ENCODE measurements around the gene VPS37B.
"Not testable (repeated sequence)": the region's sequence is repeated elsewhere in the genome, so short reads cannot be mapped to it uniquely, and the experiment has no call there.

VPS37B gene

DNA sequence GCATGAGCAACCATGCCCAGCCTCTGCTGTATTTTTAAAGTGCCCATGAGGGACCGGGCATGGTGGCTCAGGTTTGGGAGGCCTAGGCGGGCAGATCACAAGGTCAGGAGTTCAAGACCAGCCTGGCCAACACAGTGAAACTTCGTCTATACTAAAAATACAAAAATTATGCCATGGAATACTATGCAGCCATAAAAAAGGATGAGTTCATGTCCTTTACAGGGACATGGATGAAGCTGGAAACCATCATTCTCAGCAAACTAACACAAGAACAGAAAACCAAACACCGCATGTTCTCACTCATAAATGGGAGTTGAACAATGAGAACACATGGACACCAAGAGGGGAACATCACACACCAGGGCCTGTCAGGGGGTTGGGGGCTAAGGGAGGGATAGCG is 9.3 kb upstream of the VPS37B start:
- not testable (repeated sequence) for DNase-seq

- DNase-seq = no peak
Measured at GRCh38 chr12:122903693-122904034, 7.7 kb upstream of the VPS37B start.

- no peak for DNase-seq
Measured at GRCh38 chr12:122902854-122903692, 7.1 kb upstream of the VPS37B start.

- DNase-seq = no peak
Measured at GRCh38 chr12:122899887-122900286, 4.0 kb upstream of the VPS37B start.

DNA sequence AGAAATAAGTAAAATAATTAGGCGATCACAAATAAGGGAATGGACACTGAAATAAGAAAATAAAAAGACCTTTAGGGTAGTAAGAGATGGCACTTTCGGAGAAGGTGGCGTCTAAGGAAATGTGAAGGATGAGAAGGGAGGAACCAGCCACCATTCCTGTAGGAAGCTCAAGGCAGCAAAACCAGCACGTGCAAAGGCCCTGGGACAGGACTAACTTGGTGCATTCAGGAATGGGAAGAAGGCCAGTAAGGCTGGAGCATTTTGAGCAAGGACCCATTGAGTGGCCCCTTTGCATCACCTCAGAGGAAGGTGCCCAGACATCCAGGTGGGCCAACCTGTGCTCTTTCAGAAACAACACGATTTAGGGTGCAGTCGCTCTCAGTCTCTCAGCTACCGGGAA is 738 bp upstream of the VPS37B start:
- DNase-seq = no peak

DNA sequence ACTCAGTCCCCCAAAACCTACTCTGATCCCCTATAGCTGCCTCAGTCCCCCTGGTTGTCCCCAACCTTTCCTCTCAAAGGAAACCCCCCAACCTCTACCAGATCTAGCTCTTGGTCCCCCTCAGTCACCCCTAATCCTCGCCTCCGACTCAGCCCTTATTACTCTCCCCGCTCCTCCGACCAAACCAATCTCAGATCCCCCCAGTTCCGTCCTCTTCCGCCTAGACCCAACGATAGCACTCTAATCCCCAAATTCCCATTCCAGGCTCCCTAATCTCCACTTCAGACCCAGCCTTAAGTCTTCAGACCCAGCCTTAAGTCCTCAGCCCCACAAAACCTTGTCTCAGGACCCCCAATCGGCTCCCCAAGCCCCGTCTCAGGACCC is 612 bp downstream of the VPS37B start:
- DNase-seq = no peak

GRCh38 chr12:122894193-122895121 is 1.5 kb downstream of the VPS37B start:
- DNase-seq = no peak

- no peak for DNase-seq
Measured at GRCh38 chr12:122893208-122894153, 2.4 kb downstream of the VPS37B start.

DNA sequence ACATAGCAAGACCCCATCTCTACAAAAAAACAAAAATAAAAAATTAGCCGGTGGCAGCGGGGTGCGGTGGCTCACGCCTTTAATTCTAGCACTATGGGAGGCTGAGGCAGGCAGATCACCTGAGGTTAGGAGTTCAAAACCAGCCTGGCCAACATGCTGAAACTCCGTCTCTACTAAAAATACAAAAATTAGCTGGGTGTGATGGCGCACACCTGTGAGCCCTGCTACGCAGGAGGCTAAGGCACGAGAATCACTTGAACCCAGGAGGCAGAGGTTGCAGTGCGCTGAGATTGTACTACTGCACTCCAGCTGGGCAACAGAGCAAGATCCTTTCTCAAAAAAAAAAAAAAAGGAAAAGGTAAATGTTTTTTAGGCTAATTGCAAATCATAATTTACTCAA is 3.2 kb downstream of the VPS37B start:
- not testable (repeated sequence) for DNase-seq

DNA sequence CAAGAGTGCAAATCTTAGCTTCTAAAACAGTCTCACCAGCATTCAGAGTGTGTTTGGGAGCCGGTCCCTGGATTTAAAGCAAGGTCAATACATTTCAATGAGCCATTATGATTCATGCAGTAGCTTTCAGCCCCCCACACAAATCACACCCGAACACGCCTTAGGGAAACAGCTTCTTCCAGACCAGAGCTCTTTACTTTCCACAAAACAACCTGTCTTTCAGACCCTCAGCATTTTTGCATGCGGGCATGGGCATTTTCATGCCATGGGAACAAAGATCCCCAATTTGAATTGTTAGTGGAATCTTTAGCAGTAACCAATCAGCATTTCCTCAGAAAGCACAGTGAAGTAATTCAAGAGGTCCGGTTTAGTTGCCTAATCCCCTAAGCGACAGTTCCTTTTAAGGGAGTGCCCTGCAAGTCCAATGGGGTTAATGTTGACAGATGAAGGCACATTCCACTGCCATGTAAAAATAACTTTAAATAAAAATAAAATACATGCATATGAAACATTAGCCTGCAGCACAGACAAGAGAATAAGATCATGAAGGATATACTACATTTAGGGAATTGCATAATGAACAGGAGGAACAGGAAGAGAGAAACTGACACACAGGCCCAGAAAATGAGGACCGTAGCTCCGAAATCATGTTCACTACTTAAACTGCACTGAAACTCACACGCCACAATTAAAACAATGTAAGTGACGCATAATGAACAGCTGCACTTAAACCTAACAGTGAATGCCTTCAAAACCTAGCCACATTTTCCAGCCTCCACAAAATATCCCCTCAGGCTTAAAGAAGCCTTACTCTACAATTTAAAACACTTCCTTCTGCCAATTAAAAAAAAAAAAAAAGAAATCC is 4.0 kb downstream of the VPS37B start:
- no peak for DNase-seq

DNA sequence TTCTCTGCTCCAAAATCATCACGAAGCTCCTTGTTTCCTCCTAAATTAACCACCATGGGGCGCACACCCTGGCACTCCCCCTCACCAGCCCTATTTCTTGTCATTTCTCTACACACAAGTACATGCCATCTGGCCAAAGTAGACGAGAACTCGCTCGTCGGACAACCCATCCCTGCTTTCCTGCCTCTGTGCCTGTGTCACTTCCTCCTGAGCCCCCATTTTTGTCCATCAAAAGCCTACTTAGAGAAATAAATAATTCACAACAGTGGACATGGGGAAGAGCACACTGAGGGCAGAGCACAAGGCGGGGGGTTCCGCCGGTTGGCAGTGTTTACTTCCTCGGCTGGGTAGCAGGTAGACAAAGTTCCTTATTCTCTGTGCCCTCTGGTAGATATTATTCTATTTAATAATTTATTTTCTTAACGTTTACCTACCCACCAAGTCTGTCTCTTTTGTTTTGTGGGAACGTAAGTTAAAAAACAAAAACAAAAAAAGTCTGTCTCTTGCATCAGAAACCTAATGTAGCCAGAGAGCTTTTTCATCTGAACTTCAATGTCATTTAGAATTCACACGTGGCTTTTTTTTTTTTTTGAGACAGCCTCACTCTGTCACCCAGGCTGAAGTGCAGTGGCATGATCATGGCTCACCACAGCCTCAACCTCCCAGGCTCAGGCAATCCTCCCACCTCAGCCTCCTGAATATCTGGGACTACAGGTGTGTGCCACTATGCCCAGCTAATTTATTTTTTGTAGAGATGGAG is 6.0 kb downstream of the VPS37B start:
- DNase-seq = no peak

DNA sequence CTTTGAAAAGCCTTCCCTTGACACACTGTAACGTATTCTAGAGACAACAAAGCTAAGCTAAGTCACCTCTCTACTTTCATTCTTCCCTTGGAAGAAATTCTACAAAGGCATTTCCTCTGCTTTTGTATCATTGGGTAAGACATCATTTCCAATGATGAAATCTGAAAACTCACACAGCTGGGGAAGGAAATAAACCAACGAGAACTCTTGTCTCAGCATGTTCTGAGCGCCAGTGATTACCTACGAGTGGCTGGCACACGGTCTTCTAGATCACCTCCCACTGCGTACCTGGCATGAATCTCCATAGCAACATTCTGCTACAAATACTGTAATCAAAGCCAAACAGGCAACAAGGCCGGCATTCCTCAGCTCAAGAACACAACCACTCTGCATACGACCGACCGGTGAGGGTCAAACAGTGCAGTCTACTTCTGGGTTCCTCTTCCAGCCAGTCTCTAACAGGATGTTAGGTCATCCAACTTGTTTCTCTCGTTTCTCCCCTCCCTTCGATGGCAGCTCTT is 7.6 kb downstream of the VPS37B start:
- DNase-seq = peak; percentile 29

DNA sequence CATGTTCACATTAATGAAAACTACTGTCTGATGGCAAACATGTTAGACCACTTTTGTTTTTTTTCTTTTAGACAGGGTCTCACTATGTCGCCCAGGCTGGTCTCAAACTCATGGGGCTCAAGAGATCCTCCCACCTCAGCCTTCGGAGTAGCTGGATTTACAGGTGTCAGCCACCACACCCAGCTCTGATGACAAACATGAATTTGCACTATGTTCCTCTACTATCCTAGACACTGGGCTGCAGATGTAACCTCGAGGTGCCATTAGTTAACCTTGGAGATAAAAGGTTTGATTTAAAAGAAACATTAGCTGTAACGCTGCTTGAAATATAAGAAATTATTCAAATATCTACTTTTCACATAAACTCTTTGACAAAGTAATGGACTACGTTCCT is 8.1 kb downstream of the VPS37B start:
- DNase-seq = no peak

DNA sequence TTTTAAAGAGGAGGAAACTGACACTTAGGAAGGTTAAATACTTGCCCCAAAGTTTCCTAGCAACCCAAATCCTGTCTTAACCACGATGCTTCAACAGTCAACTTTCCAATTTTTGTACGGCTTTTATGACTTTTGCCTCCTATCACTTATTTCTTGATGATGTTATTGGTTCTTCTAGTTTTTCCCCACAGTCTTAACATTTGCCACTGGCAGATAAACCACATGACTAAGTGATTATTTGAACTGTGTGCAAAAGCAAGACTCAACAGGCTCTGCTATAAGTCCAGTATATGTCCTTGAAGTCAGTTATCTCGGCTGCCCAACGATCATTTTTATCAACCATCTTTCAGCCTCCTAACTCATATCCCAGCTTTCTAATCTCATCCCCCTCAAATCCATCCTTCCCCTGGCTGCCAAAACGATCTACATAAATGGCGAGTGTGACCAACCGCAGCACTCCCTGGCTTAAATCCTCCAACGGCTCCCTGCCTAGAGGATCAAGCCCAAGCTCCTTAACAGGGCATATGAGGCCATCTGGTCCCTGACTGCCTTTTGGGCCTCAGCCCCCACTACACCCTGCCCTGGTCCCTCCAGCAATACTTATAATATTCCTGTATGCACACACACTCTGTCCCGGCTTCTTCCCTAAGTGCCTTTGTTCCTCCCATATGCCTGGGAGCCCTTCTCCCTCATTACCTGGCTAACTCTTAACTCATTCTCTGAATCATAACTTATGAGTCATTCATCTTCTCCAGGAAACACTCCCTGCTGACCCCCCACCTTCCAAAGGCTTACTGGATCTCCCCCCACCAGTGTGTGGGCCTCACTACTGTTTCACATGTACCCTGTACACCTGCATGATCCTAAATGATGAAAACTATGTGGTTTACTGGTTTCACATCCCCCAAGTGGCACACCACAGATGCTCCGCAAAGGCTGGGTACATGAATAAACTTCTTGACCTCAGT is 8.8 kb downstream of the VPS37B start:
- DNase-seq = no peak

- DNase-seq = no peak
Measured at GRCh38 chr12:122886161-122886560, 9.8 kb downstream of the VPS37B start.

GRCh38 chr12:122884860-122885259 is 11.1 kb downstream of the VPS37B start:
- no peak for DNase-seq

DNA sequence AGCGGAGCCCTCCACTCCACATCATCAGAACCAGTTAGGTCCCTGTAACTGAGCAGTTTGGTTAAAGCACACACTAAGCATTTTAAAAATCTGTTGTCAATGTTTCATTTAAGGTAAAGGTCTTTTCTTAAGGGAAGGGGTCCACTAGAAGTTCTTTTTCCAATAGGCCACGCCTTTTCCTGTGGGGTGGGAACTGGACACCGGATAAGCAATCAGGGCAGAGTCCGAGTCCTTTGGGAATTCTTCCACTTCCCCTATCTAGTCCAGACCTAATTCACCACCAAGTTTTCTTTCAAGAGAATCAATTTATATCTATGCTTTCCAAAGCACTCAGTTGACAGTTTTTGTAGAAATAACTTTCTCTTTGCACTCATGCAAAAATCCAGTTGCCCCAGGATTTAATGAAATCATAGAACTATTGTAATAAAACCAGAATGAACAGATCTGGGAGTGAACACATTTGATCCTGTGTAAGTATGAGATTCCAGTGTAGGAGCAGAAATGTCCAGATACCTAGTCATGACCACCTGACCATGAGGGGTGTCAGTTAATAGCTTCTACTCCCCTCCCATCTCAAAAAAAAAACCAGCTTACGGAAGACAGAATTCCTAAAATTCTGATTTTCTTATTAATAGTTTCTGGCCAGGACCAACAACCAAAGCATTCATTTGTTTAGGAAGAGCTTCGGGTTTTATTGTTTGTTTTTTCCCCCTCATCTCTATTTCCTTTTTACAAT is 11.7 kb downstream of the VPS37B start:
- no peak for DNase-seq

DNA sequence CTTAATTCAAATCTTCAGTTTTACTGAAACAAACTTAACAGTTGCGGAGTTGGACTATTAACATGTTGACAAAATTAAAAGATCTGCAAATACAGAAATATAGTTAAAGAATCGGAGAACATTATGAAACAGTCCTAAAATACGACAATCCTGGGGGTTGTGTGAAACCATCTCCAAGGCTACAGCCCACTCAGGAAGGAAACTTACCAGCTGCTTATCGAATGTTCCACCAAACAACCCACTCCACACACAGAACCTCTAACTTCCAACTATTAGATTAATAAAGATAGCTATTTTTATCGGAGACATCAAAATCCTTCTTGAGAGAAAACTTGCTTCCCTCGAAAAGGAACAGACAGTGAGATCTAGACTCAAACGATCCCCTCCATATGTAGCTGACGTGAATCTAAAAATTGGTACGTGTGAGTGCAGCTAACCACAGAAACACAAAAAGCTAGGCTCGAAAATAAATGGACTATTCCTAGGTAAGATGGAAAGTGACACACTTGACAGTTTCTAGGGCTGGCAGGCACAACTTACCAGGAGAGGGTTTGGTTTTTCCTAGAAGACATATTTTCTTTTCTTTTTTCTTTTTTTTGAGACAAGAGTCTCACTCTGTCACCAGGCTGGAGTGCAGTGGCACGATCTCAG is 12.9 kb downstream of the VPS37B start:
- no peak for DNase-seq

All from NCI-H774 (cell line).